NCI-H128 (cell line): Measurements from ENCODE around the gene PRELP.

Experiments used
- DNase-seq: peaks from one replicate; lab custom pipeline; 2025; ENCODE audit not compliant: unreplicated experiment; lab: John Stamatoyannopoulos, UW

The PRELP gene

DNA sequence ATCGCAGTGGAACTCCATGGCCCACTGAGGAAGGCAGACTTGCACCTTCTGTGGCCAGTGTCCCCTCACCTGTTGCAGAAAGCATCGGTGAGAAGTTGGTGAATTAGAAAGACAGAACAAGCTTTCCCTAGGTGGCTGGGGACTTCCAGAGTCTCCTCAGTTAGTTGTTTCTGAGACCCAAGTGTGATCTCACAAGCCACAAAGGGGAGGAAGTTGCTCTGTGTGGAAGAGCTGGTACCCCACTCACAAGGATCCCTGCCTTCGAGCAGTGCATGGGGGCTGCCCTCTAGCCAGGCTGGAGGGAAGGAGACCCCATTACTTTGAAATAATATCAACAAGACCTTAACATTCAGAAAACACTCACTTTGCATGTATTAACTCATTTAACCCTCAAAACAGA is 2.1 kb downstream of the PRELP start:
- no peak for DNase-seq

- no peak for DNase-seq
Measured at GRCh38 chr1:203478231-203478630, 2.6 kb downstream of the PRELP start.

DNA sequence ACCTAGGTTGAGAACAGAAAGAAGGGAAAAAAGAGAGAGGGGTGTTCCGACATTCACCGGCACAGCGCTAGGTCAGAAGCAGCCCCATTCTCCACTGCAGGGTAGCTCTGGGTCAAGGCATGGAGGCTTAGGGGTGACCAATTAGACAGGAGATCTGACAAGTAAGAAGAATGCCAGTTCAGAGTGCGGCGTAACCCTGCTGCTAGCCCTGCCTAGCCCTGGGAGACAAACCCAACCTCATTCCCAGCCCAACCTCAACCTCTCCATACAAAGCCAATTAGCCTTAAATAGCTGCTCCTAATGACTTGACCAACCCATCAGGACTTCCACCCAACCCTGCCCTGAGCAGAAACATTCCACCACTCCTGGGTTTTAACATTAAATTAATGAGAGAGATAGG is 3.4 kb downstream of the PRELP start:
- no peak for DNase-seq

DNA sequence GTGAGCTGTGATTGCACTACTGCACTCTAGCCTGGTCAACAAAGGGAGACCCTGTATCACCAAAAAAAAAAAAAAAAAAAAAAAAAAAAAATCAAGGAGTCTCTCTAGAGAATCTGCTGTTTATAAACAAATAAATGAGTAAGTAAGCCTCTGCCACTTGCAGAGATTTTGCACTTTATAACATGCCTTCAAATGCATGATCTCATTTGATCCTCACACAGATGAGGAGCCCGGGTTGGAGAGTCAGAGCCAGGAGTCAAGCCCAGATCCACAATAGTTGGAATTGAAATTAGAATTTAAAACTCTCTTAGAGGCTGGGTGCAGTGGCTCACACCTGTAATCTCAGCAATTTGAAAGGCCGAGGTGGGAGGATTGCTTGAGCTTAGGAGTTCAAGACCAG is 4.0 kb downstream of the PRELP start:
- no peak for DNase-seq

- no peak for DNase-seq
Measured at GRCh38 chr1:203480084-203480483, 4.5 kb downstream of the PRELP start.

DNA sequence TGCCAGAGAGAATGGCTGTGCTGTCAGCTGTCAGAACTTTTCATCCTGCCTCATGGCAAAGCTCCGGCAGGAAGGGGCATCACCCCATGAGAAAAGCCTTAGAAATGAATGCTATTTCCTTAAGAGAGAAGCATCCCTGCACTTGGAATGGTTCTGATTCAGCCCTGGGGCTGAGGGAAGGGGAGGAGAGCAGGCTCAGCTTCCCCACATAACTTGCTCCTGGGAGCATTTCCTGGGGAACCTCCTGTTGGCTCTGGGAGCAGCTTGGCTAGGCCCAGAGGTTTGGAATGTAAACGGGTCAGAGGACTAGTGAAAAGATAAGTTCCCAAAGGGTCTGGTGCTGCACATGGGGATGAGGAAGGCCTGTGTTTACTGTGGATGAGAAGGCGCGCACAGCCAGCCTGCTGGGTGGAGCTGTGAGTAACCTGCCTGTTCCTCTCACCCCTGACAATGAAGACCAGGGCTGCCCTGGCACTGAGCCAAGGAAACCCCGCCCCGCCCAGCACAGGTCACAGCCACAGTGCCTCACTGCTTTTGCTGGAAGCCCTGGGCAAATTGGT is 5.0 kb downstream of the PRELP start:
- DNase-seq = peak; percentile 73

DNA sequence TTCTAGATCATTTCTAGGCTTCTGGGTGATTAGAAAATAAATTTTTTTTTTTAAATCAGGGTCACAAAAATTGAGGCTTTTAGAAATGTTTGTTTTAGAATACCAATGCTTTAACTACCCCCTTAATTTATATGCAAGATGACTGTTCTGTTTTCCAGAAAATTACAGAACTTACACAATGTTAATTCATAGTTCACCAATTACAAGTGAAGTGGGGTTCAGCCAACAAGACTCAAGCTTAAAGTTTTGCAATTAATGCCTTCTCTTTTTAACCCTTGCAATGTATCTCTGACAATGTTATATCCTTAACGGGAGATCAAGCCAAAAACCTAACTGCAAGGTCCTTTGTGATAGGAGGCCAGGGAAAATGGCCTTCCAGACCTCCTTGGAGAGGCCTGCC is 5.6 kb downstream of the PRELP start:
- no peak for DNase-seq

GRCh38 chr1:203486618-203487370 is 11.2 kb downstream of the PRELP start:
- DNase-seq = no peak

DNA sequence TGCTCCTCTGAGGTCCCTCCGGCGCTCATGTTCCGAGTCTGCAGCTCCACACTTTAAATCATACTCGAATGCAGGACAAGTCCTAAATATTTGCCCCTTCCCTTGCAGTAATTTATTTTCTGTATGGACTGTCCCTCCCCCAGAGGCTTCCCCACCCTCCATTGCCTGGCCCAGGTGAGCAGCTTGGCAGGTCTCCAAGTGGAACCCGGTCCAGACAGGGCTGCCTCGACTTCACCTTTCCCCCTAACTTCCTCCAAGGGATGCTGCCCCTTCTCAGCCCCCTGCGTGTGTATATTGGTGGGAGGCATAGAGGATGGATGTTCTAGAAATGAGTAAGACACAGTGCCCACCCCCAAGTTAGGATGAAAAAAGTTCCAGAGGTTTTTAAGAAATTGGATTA is 12.9 kb downstream of the PRELP start:
- DNase-seq = no peak

DNA sequence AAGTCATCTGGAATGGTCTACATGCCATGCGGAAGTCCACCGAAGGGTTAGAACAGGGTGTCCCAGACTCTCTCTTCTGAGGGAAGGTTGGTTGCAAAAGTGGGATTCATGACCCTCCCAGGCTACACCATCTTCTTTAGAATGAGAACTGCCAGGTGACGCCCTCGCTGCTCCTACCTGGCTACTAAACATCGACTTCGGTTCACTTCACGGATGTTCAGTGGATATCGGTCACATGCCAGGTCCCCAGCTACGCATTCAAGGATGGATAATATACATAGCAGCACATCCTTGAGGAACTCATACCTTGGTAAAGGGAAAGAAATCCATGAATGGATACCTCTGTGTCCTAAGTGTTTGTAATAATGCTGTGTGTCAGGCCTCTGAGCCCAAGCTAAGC is 15.0 kb downstream of the PRELP start:
- DNase-seq = no peak

DNA sequence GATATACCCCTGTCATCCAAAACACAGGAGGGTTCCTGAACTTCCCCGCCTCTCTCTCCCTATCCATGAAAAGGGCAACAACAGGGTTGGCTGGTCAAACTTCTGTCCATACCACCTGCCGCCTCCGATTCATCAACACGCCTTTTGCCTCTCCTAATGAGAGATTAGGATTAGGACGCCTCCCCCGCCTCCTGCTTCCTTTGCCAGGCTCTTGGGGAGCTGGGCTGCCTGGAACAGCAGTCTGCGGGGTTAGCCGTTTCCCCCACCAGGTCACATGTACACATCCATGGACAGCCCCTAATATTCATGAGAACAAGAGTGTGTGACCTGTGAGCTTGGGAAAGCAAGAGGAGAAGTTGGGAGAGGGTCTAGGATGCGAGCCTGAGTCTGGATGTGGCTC is 16.1 kb downstream of the PRELP start:
- no peak for DNase-seq

DNA sequence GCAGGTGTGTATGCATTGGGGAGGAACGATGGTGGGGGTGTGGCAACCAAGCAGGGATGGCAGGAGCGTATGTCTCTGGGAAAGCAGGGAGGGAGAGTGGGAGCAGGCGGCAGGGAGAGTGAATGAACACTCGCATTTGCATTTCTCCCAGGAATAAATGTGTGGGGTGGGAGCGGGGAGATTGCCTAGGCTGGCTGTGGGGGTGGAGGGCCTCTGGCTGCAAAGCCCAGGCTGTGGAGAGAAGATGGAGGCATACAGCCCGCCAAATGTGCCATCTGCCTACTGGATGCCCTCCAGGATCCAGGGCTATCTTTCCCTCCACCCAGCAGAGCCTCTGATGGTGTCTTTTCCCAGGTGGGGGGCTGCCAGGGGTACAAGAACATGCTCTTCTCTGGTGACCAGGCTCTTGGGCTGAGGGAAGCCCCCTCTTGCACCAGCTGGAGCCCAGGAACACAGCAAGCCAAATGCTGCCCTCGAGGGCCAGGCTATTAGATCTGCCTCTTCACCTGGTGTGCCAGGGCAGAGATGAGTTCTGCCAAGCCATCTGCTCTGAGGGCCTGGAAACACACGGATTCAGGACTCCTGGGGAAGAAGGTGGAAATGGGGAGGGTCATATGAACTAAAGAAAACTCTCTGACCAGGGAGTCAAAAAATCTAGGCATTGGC is 16.6 kb downstream of the PRELP start:
- DNase-seq = no peak

GRCh38 chr1:203492748-203493130 is 17.1 kb downstream of the PRELP start:
- no peak for DNase-seq

GRCh38 chr1:203493901-203494300 is 18.3 kb downstream of the PRELP start, which contains the start of gene OPTC:
TSS of gene OPTC (plus strand) at chr1:203494153. CDS start at chr1:203496006, 1,853 bp downstream.
- no peak for DNase-seq

DNA sequence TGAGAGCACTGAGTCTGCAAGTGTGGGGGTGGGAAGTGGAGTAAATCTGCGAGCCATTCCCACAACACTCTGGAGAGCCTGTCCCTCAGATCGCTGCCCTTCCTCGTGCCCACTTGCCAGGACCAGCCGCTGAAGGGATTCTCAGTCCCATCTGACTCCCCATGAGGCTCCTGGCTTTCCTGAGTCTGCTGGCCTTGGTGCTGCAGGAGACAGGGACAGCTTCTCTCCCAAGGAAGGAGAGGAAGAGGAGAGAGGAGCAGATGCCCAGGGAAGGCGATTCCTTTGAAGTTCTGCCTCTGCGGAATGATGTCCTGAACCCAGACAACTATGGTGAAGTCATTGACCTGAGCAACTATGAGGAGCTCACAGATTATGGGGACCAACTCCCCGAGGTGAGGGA is 20.2 kb downstream of the PRELP start:
- no peak for DNase-seq

DNA sequence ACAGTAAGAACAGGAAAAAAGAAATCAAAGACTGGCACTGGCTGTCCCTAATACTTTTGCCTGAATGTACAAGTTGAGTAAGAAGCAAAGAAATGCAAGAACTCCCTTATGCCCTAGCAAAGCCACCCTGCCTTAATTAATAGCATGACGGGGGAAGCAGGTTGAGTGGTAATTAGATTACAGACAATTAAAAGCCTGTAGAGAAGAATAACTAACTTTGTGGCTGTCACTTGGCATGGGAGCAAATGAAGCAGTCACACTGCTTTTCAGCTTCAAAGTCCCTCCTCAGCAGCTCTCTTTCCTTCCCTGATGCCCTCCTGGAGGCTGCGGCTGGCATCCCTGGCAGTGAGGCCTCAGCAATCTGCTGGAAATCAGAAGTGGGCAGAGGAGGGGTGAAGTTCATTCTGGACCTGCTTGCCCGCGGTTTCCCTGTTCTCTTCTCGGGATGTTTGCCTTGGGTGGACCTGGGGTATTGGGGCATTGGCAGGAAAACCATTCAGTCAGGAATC is 21.7 kb downstream of the PRELP start:
- no peak for DNase-seq

DNA sequence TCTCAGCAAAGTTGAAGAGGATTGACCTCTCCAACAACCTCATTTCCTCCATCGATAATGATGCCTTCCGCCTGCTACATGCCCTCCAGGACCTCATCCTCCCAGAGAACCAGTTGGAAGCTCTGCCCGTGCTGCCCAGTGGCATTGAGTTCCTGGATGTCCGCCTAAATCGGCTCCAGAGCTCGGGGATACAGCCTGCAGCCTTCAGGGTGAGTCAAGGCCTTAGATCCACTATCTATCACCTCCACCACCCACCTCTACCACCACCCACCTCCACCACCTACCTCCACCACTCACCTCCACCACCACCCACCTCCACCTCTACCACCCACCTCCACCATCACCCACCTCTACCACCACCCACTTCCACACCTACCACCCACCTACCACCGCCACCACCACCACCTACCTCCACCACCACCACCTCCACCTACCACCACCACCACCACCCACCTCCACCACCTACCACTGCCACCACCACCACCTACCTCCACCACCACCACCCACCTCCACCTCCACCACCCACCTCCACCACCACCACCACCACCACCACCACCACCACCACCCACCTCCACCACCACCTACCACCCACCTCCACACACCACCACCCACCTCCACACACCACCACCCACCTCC is 24.2 kb downstream of the PRELP start:
- no peak for DNase-seq

DNA sequence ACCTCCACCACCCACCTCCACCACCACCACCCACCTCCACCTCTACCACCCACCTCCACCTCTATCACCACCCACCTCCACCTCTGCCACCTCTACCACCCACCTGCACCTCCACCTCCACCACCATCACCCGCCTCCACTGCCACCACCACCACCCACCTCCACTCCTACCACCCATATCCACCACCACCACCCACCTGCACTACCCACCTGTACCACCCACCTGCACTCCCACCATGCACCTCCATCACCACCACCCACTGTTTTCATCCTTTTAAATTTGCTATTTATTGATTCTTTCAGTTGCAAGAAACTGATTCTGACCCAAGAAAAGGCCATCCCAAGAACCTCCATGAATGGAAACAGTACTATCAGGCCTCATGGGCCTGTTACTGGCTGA is 24.7 kb downstream of the PRELP start:
- no peak for DNase-seq

- DNase-seq = no peak
Measured at GRCh38 chr1:203503836-203504235, 28.2 kb downstream of the PRELP start.

- peak; percentile 85 for DNase-seq
Measured at GRCh38 chr1:203504400-203505250, 29.0 kb downstream of the PRELP start.
